Sigmoid colon (tissue), 7 donors: ENCODE data around the gene DPH3. TPM values are rescaled to one million over a fixed set of nuclear protein-coding genes. Genes with fewer than 3 reads are reported as not detected.

Experiments
- DNase-seq: peaks from one replicate; pipeline ENCODE4 v3.0.0-alpha.2; 2019
- H3K27ac ChIP-seq, 4 donors: fragments of 200-600 bp; sonication (generic); one replicate each; pipeline ENCODE4 v1.5.1; 2016 to 2019; ENCODE audit warnings: mild to moderate bottlenecking in 1 of 4
- H3K27me3 ChIP-seq, 3 donors: fragments of 200-600 bp; sonication (generic); one replicate each; pipeline ENCODE4 v1.5.1; 2019; ENCODE audit warnings: mild to moderate bottlenecking in 1 of 3
- H3K36me3 ChIP-seq, 4 donors: fragments of 200-600 bp; sonication (generic); one replicate each; pipeline ENCODE4 v1.5.1; 2016 to 2019
- H3K4me1 ChIP-seq, 4 donors: fragments of 200-600 bp; sonication (generic); one replicate each; pipeline ENCODE4 v1.5.1; 2017 to 2019
- H3K4me3 ChIP-seq, 4 donors: fragments of 200-600 bp; sonication (generic); one replicate each; pipeline ENCODE4 v1.5.1; 2017 to 2019; ENCODE audit warnings: mild to moderate bottlenecking in 2 of 4, moderate library complexity in 1 of 4
- H3K9me3 ChIP-seq, 4 donors: fragments of 200-600 bp in 3 of 4; sonication (generic) in 3 of 4; one replicate each; pipeline versions ENCODE4 v1.5.1 to v1.6.1; 2013 to 2019
- CTCF ChIP-seq, 4 experiments: fragments of 450-650 bp in 3 of 4; fragments of 200-600 bp in 1 of 4; IDR thresholded peaks; one replicate each; pipeline ENCODE4 v1.5.1; 2016 to 2019; ENCODE audit warnings: antibody characterized with exemption in 4 of 4, mild to moderate bottlenecking in 3 of 4, moderate library complexity in 2 of 4
- EP300 ChIP-seq, 4 donors: sonication (generic); formaldehyde crosslinking; IDR thresholded peaks; one replicate each; pipeline ENCODE4 v1.6.1; 2017; ENCODE audit warnings: antibody characterized with exemption in 4 of 4
- POLR2A ChIP-seq, 2 donors: fragments of 450-650 bp; IDR thresholded peaks; one replicate each; pipeline ENCODE4 v1.6.1; 2016; ENCODE audit warnings: antibody characterized with exemption in 2 of 2, mild to moderate bottlenecking in 2 of 2, moderate library complexity in 2 of 2
- POLR2AphosphoS5 ChIP-seq, 4 donors: sonication (generic); formaldehyde crosslinking; IDR thresholded peaks; one replicate each; pipeline ENCODE4 v1.6.1; 2017; ENCODE audit warnings: antibody characterized with exemption in 4 of 4
- WGBS, 2 donors: extraction: QIAGEN DNeasy Blood & Tissue Kit; methylation state at CpG; one replicate each; pipeline ENCODE4 v1.1.7; 2013; 5-methylcytosine and 5-hydroxymethylcytosine counted together
- intact Hi-C: fragments of 100-400 bp; cut with DNase I; formaldehyde crosslinking; loops from one replicate; pipeline ENCODE4 v1.15.1; 2023
- polyA plus RNA-seq, 3 donors: library from polyadenylated mRNA; stranded (reverse); fragments of 200-250 nt; gene quantifications; one replicate each; pipeline ENCODE4 v1.2.3, GENCODE V29; 2013
- total RNA-seq, 4 donors: library from RNA; depleted of rRNA; stranded (reverse); fragments of >200 nt; gene quantifications; one replicate each; pipeline ENCODE4 v1.1.0, GENCODE V29; 2016
- donor health status: healthy with polysubstance abuse.
- donor health status: Bipolar disorder and iron deficiency.
- donor health status: healthy.

Gene DPH3
- total and polyA plus RNA-seq, 7 donors, result 14.6 to 30.1 (median 24.3) TPM

- WGBS, 2 donors, result 89 to 90% methylated on average over 1 of the region's 1 CpG
- DNase-seq, result no peak
- peaks cover 0 to 32% (median 6%) of the 10 kb centered on the region in 4 donors for H3K36me3 ChIP-seq
- peaks cover 0 to 23% (median 14%) of the 10 kb centered on the region in 4 donors for H3K4me1 ChIP-seq
- H3K4me3 ChIP-seq, result no peak overlapping the region
- TF ChIP-seq POLR2AphosphoS5 (IDR thresholded peaks at IDR 0.05), result no peak
- intact Hi-C loops, result loop anchor here (10.0 kb wide), 1 partner anchor 655 kb away; the partner anchor contains the start of genes BTD and HACL1
- H3K27me3 ChIP-seq, result no peaks in the 10 kb centered on the region
- no peaks in the 10 kb centered on the region for H3K9me3 ChIP-seq
- H3K27ac ChIP-seq, result no peak overlapping the region
Observed at GRCh38 chr3:16260046-16260445, 4.7 kb downstream of the DPH3 start.

- Histone ChIP-seq H3K4me3 (no peak overlapping the region), H3K36me3 (peaks cover 0 to 32% (median 6%) of the 10 kb centered on the region in 4 donors), H3K27me3 (no peaks in the 10 kb centered on the region), H3K9me3 (no peaks in the 10 kb centered on the region), H3K27ac (no peak overlapping the region), H3K4me1 (peaks cover 0 to 19% (median 10%) of the 10 kb centered on the region in 4 donors)
- DNase-seq, result no peak
- WGBS, 2 donors, result 77 to 80% methylated on average over 1 of the region's 1 CpG
- intact Hi-C loops, result no loop called here
- TF ChIP-seq POLR2AphosphoS5 (IDR thresholded peaks at IDR 0.05) (no peak), CTCF (IDR thresholded peaks at IDR 0.05) (no peak), EP300 (IDR thresholded peaks at IDR 0.05) (no peak), POLR2A (IDR thresholded peaks at IDR 0.05) (no peak)
Observed at GRCh38 chr3:16258866-16259265, 5.9 kb downstream of the DPH3 start.

- H3K4me1 ChIP-seq, result peaks cover 0 to 12% (median 4%) of the 10 kb centered on the region in 4 donors
- TF ChIP-seq CTCF (IDR thresholded peaks at IDR 0.05) (no peak), POLR2A (IDR thresholded peaks at IDR 0.05) (no peak), POLR2AphosphoS5 (IDR thresholded peaks at IDR 0.05) (no peak), EP300 (IDR thresholded peaks at IDR 0.05) (no peak)
- intact Hi-C loops, result no loop called here
- 78 to 84% methylated on average over 5 of the region's 5 CpGs for WGBS, 2 donors
- no peaks in the 10 kb centered on the region for H3K9me3 ChIP-seq
- no peaks in the 10 kb centered on the region for H3K27me3 ChIP-seq
- no peak for DNase-seq
- no peak overlapping the region for H3K27ac ChIP-seq
- H3K36me3 ChIP-seq, result peaks cover 0 to 32% (median 6%) of the 10 kb centered on the region in 4 donors
- H3K4me3 ChIP-seq, result no peak overlapping the region
Observed at GRCh38 chr3:16258177-16258576, 6.6 kb downstream of the DPH3 start.

GRCh38 chr3:16257309-16257708 is 7.4 kb downstream of the DPH3 start:
- H3K4me3 ChIP-seq, result no peak overlapping the region
- H3K27me3 ChIP-seq, result no peaks in the 10 kb centered on the region
- intact Hi-C loops, result no loop called here
- H3K27ac ChIP-seq, result no peak overlapping the region
- H3K4me1 ChIP-seq, result peaks cover 0 to 6% (median 0%) of the 10 kb centered on the region in 4 donors
- TF ChIP-seq POLR2A (IDR thresholded peaks at IDR 0.05), result no peak
- no peak for TF ChIP-seq CTCF (IDR thresholded peaks at IDR 0.05)
- no peak for TF ChIP-seq POLR2AphosphoS5 (IDR thresholded peaks at IDR 0.05)
- no peak for TF ChIP-seq EP300 (IDR thresholded peaks at IDR 0.05)
- WGBS, 2 donors, result 87 to 90% methylated on average over 2 of the region's 2 CpGs
- peaks cover 0 to 32% (median 6%) of the 10 kb centered on the region in 4 donors for H3K36me3 ChIP-seq
- H3K9me3 ChIP-seq, result no peaks in the 10 kb centered on the region
- no peak for DNase-seq

GRCh38 chr3:16255726-16256125 is 9.0 kb downstream of the DPH3 start:
- H3K4me3 ChIP-seq, result no peak overlapping the region
- no peak overlapping the region for H3K27ac ChIP-seq
- no peak for DNase-seq
- H3K36me3 ChIP-seq, result peaks cover 0 to 25% (median 6%) of the 10 kb centered on the region in 4 donors
- H3K9me3 ChIP-seq, result no peaks in the 10 kb centered on the region
- H3K4me1 ChIP-seq, result peaks cover 0 to 6% (median 0%) of the 10 kb centered on the region in 4 donors
- TF ChIP-seq CTCF (IDR thresholded peaks at IDR 0.05) (no peak), POLR2AphosphoS5 (IDR thresholded peaks at IDR 0.05) (no peak), EP300 (IDR thresholded peaks at IDR 0.05) (no peak), POLR2A (IDR thresholded peaks at IDR 0.05) (no peak)
- intact Hi-C loops, result no loop called here
- H3K27me3 ChIP-seq, result no peaks in the 10 kb centered on the region
- WGBS, 2 donors, result 90 to 92% methylated on average over 5 of the region's 5 CpGs
